Dedifferentiated amniotic fluid mesenchymal stem cell (primary cell): ENCODE results near the gene PTPN4.
"Not testable (repeated sequence)": the region's sequence is repeated elsewhere in the genome, so short reads cannot be mapped to it uniquely, and the experiment has no call there.

Experiments
- DNase-seq: peaks from one replicate; pipeline ENCODE4 v3.0.0-alpha.2; 2016; ENCODE audit errors: extremely low spot score

The PTPN4 gene

DNA sequence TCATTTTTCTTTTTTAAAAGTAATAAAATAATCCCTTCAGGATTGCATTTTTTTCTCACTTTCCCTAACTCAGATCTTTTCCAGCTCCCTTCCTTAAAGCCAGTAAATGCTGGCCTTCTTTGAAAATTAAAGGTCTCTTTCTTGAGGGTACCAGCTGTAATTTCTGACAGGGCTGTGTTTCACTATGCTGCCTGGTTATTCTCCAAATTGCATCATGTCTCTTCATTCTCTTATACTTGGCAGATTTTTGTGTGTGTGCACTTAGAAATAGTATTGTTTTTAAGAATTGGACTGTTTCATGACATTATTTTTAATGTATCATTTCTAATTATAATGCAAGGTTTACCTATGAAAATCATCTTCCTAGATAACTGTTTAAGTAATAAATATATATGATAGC, 181.1 kb downstream of the PTPN4 start:
- no peak for DNase-seq

- no peak for DNase-seq
Observed at GRCh38 chr2:119941388-119941787, 181.7 kb downstream of the PTPN4 start.

GRCh38 chr2:119941981-119942513, 182.3 kb downstream of the PTPN4 start:
- DNase-seq, result no peak

- no peak for DNase-seq
Observed at GRCh38 chr2:119943058-119943457, 183.3 kb downstream of the PTPN4 start.

DNA sequence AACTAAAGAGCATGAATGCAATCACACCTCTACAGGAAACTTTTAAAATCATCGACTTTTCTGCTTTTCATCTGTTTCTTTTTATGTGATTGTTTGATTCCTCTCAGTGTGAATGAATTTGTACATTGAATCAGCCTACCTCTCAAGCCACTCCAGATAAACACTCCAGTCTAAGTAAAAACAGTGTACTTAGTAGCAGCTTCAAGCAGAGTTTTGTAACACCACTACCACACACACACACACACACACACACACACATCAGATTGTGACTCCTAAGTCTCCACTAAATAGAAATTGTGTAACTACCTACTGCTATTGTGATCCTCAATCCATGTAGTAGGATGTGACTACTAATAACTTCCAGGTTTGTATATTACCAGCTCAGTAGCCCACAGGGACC, 187.8 kb downstream of the PTPN4 start:
- DNase-seq, result no peak

- DNase-seq, result no peak
Observed at GRCh38 chr2:119950966-119951365, 191.2 kb downstream of the PTPN4 start.

DNA sequence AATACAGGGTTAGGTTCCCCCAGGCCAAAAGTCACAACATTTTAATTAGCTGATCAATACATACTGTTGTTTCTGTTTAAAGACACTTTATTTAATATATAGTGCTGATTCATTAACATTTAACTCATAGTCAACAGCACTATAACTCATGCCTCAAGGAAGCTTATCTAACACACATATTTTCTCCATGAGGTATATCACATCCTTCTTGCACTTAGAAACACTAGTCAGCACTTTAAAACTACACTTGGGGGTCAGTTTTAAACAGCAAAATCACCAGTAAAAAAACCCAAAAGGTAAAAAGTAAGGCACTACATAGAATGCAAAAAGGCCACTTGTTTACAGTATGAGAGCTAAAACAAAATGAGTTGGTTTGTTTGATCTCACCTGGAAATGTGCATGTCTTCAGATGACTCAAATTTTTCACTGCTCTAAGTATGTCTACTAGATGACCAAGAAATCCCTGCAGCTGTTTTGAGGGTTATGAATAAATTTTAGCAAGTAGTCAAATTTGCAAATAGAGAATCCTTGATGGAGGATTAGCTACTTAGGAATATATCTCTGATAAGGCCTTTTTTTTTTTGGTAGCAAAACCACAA, 199.0 kb downstream of the PTPN4 start:
- no peak for DNase-seq

DNA sequence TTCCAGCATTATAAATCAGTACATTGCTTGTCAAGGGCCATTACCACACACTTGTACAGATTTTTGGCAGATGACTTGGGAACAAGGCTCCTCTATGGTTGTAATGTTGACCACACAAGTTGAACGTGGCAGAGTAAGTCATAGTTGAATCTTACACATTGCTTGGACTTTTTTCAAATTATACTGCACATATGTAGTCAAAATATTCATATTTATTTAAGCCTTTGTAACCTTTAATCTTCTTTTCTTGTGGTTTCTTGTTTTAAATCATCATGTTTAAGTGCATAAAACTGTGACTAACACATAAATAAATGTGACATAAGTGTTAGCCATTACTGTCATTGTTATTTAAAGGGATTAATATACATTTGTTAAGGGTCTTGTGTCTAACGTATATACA, 201.1 kb downstream of the PTPN4 start:
- DNase-seq, result no peak

GRCh38 chr2:119981896-119982295, 222.2 kb downstream of the PTPN4 start:
- DNase-seq, result no peak

DNA sequence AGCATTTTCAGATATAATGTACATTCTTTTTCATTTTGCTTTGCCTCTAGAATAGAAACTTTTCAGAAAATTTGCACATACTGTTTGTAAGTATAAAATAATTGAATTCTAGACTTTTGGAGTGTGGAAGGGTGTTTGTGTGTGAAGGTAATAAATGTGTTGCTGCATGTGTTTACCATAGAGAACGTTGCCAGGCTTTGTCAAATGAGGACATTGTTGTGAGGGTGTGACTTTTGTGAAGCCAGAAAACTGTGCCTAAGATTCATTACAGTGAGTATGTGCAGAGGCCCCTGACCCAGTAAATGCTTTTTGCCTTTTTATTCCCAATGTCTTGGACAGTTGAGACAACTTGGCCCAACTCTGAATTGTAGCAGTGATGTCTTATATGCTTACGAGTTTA, 222.8 kb downstream of the PTPN4 start:
- DNase-seq, result no peak

DNA sequence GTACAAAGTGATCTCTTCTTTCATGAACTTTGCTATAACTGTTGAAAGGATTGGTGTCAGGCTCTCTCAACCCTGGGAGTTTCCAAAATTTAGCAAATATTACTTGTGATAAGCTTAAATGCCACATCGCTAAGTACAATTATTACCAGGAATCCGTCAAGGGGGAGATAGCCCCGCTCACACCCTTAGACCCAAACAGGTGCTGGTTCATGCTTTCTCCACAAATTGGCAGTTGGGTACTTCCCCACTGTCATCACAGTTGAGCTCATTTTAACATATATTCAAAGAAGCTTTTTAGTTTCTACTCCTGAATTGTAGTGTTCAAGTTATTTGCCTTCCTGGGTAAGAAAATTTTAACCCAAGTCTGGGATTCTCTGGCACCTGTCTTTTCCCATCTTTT, 223.4 kb downstream of the PTPN4 start:
- DNase-seq, result no peak

- DNase-seq, result peak; percentile 75
Observed at GRCh38 chr2:119996148-119996547, 236.4 kb downstream of the PTPN4 start.

DNA sequence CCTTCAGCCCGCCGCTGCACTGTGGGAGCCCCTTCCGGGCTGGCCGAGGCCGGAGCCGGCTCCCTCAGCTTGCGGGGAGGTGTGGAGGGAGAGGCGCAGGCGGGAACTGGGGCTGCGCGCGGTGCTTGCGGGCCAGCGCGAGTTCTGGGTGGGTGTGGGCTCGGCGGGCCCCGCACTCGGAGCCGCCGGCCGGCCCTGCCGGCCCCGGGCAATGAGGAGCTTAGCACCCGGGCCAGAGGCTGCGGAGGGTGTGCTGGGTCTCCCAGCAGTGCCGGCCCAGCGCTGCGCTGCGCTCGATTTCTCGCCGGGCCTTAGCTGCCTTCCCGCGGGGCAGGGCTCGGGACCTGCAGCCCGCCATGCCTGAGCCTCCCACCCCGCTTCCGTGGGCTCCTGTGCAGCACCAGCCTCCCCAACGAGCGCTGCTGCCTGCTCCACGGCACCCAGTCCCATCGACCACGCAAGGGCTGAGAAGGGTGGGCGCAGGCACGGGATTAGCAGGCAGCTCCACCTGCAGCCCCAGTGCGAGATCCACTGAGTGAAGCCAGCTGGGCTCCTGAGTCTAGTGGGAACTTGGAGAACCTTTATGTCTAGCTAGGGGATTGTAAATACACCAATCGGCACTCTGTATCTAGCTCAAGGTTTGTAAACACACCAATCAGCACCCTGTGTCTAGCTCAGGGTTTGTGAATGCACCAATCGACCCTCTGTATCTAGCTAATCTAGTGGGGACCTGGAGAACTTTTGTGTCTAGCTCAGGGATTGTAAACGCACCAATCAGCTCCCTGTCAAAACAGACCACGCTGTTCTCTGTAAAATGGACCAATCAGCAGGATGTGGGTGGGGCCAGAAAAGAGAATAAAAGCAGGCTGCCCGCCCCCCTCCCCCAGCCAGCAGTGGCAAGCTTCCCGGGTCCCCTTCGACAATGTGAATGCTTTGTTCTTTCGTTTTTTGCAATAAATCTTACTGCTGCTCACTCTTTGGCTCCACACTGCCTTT, 237.5 kb downstream of the PTPN4 start:
- not testable (repeated sequence) for DNase-seq

DNA sequence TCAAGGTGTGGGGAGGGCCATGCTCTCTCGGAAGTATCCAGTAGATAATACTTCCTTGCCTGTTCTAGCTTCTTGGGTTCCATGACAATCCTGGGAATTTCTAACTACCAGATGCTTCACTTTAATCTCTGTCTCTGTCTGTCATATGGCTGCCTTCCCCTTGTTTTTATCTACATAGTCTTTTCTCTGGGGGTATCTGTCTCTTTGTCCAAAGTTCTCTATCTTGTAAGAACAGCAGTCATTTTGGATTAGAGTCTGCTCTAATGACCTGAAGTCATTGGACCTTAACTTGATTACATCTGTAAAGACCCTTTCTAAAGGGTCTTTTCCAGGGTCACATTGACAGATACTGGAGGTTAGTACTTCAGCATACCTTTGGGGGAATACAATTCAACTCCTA, 241.7 kb downstream of the PTPN4 start:
- no peak for DNase-seq

- DNase-seq, result no peak
Observed at GRCh38 chr2:120004254-120004653, 244.5 kb downstream of the PTPN4 start.

GRCh38 chr2:120005834-120006521, 246.3 kb downstream of the PTPN4 start:
- DNase-seq, result no peak

DNA sequence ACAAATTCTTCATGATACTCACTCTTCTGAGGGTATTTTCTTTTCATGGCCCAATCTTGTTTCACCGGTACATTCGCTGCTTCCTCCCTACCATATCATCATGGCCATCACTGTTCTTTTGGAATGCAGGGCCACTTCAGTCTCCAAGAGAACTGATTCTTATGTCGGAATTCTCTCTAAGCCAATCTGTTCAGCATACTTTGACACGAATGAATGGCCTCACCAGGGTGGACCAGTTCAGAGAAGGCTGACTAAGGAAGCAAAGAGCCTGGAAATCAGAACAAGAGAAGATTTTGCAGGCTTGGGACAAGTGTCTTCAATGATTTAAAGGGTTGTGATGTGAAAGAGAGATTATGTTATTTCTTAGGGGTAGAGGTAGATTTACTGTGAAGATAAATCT, 248.1 kb downstream of the PTPN4 start:
- DNase-seq, result no peak

DNA sequence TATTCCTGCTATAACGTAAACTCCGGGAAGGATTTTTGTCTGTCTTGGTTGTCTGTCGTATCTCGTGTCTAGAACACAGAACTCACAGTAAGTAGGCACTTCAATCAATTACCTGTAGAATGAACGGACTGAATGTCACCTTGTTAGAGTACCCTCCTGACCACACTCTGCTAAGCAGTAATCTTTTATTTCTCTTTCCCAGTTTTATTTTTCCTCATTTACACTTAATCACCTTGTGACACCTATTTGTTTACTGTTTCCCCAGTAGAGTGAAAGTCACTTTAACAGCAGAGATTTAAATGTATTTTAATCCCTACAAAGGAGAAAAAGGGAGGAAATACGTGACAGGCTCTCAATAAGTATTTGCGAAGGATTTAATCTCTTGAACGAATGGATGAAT, 252.6 kb downstream of the PTPN4 start:
- no peak for DNase-seq

GRCh38 chr2:120012771-120013596, 253.3 kb downstream of the PTPN4 start, which contains the start of gene EPB41L5:
TSS of gene EPB41L5 (plus strand) at chr2:120013077. CDS start at chr2:120019085, 6,008 bp downstream.
- DNase-seq, result peak; percentile 83

DNA sequence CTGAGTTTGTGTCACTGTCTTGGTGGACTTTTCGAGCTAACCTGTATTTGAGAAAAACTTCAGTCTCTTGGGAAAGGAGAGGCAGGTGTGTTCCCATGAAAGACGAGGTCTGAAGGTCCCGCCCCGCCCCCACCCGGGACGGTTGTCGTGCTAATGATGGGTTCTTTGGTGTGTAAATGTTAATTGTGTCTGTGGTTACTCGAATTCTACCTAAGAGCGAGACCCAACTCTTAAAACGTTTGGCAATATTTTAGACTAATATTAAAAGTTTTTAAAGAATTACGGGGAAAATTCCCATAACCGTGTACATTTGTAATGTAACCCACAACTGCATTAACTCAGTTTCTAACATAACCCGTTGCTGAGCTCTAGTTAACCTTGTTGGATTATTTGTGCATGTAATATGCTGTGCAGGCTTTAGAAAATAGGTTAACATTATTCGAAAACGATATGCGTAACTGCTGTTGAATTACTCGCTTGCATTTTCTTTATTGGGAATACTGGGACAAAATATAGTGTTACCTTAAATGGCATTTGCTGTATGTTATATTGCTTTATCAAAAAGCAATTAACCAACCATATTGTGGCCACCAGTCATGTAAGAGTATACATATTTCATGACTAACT, 254.0 kb downstream of the PTPN4 start:
- no peak for DNase-seq
